Fibroblast of skin of abdomen (primary cell): Measurements from ENCODE around the gene CLK4. TPM values are rescaled to one million over a fixed set of nuclear protein-coding genes. Genes with fewer than 3 reads are reported as not detected.
A peak's percentile ranks its signal among the peaks of the same experiment; 100 is the strongest.

Source experiments
- DNase-seq: peaks from one replicate; pipeline ENCODE4 v3.0.0-alpha.2; 2013
- polyA plus RNA-seq, 2 experiments: library from polyadenylated mRNA; unstranded; fragments of 120-200 nt; gene quantifications; one replicate each; pipeline ENCODE4 v1.2.1, GENCODE V29; 2013; ENCODE audit not compliant: insufficient read length in 2 of 2

Gene CLK4
- 11.2 TPM for polyA plus RNA-seq (2013, experiment 1 of 2; ENCODE audit: insufficient read length)
- 11.3 TPM for polyA plus RNA-seq (2013, experiment 2 of 2; ENCODE audit: insufficient read length)

DNA sequence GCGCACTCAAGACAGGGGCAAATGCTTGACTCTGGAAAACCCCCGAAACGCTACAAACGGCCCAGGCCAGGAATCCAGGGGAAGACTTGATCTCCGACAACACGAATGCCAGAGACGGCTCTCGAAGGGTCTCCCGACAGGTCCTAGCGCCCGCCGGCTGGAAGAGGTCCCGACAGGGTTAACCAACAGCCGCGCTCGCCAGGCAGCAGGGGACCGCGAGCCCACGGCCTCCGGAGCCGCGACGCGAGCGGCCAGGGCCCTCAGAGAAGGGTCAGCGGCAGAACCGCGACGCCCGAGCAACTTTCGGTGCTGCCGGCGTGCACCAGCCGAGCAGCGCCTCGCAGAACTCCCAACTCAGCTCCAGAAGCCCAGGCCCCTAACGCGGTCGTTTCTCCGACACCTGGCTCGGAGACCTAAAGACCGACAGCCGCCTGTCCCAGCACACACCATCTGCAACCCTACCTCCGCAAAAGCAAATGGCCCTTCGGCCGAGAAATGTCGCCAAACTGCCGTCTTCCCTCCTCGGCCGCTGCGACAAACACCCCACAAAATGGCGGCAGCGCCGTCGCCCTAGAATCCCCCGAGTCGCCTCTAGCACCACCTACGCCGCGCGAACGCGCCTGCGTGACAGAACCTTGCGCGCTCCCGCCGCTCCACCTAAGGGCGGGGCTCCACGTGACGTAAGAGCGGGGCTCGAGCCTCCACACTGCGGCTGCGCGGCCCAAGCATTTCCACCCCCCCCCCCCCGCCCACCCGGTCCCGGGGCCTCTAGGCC is at the start of gene CLK4:
CLK4 (minus strand) TSS at position 567 of the 775 bp plus-strand sequence. CDS start 3,634 bp downstream, outside the sequence.
- peak; percentile 94 for DNase-seq

DNA sequence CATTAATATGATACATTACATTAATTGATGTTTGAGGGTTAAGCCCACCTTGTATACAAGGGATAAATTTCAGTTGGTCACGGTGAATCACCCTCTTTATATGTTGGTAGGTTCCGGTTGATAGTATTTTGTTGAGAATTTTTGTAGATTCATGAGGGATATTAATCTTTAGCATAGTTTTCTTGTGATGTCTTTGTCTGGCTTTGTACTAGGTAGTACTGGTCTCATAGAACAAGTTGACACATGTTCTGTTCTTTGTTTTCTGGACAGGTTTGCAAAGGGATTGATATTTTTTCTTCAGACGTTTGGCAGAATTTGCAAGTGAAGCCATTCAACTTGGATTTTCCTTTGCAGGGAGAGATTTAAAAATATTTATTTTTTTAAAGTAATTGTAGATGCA is 49.1 kb upstream of the CLK4 start:
- DNase-seq: no peak

DNA sequence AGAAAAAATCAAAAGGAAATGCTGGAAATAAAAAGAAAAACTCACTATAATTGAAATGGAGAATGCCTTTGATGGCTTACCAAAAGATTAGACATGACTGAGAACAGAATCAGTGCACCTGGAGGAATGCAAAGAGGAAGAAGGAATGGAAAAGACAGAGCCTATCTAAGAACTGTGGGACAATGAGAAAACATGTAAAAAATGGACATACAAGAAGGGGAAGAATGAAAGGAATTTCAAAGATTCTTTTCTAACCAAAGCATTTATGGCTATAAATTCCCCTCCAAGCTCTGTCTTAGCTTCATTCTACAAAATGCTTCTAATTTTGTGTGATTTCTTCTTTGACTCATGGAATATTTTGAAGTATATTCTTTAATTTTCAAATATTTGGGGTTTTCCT is 47.5 kb upstream of the CLK4 start:
- peak; percentile 16 for DNase-seq

DNA sequence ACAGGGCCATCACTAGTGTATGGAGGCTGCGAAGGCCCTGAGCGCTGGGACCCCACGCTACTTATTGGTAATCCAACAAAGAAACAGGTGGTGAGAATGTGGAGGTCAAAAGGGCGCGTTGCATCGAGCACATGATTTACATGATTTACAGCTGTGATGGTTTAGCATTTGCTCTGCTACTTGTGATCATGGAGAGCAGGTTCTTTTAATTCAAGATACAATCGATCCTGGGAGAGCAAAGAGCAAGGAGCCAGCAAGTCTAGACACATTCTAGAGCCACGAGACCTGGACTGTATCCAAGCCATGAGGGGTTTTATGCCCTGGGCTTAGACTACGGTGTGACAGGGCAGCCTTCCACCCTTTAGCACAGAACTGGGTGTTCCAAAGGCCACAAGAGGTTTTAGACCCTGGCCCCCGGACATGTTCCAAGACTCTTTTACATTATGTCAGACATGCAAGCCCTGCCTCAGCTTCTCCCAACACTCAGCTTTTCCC is 47.0 kb upstream of the CLK4 start:
- no peak for DNase-seq

DNA sequence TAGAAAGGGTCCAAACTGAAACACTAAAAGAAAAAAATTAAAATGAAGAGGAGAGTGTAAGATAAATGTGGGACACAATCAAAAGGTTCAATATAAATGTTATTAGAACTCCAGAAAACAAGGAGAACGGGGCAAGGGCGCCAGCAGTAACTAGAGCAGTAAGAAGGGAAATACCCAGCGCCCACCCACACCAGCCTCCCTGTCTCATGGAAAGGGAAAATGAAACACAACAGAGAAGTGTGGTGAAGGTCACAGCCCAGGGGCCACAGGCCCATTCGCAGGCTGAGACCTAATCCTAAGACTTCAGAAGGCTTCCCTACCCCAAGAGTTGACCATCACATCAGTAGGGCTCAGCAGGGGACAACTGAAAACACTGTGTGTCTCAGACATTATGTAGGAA is 45.8 kb upstream of the CLK4 start:
- no peak for DNase-seq

DNA sequence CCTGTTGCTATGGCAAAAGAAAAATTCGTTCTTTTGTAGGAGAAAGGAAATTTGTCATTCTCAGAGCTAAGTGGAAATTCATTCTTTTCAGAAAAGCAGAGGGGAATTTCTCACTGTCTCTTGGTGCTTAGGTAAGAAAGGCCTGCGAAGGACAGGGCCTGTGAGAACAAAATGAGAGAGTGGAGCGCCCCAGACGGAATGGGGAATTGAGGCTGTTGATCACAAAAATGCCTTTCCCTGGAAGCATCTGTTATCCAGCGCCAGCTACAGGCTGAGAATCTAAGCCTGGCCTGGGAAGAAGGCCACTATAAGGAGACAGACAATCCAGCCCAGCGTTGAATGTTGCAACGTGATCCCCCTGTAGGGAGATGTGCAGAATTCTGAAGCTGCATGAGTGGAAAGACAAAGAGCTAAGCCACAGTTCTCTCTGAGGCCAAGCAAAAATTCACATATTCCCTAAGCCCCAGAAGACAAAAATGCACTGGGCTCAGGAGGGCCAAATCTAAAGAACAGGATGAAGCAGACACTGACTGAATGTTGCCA is 44.8 kb upstream of the CLK4 start:
- DNase-seq: no peak

DNA sequence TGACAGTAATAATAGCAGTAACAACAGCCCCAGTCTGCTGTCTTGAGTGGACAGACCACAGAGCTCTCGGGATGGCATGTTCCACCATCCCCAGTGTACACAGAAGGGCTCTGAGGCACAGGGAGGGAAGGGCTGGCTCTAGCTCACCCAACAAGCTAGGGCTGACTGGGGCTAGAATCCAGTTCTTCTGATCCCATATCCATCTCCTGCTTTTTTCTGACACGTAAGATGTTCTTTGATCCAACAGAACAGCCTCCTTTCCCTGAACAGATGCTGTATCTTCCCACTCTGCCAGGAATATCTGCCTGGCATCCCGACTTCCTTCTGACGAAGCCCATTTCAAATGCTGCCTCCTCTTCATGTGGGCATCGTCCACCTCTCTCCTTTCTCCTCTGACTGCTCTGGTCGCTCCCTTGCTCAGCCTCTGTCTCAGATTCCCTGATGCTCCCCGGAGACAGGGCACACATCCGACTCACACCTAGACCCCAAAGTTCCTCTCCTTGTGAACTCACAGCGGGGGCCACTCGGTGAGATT is 43.6 kb upstream of the CLK4 start:
- DNase-seq: no peak

DNA sequence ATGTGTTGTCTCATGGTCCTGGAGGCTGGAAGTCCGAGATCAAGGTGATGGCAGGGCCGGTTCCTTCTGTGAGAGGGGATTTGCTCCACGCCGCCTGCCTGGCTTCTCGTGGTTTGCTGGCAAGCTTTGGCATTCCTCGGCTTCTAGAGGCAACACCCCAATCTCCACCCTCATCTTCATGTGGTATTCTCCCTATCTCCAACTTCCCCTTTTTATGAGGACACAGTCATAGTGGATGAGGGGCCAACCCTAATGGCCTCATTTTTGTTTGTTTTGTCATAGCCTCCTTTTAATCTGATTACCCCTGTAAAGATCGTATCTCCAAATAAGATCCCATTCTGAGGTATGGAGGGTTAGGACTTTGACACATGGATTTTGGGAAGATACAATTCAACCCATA is 41.7 kb upstream of the CLK4 start:
- DNase-seq: no peak

DNA sequence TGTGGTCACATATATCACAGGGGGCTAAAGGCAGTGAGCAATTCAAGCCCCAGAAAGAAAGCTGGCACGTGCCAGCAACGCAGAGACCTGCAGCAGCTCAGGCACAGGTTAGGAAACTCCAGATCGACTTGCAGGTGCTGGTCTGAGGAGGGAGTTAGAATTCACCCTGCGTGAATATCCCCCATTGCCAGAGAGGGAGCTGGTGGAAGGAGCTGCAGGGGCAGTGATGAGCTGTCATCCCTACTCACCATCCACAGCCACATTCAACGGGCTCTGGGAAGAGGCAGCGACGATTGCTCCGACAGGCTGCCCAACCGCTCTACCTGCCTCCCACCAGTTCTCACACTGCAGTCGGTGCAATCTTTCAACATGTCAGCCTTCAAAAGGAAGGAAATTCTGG is 40.8 kb upstream of the CLK4 start:
- DNase-seq: no peak

DNA sequence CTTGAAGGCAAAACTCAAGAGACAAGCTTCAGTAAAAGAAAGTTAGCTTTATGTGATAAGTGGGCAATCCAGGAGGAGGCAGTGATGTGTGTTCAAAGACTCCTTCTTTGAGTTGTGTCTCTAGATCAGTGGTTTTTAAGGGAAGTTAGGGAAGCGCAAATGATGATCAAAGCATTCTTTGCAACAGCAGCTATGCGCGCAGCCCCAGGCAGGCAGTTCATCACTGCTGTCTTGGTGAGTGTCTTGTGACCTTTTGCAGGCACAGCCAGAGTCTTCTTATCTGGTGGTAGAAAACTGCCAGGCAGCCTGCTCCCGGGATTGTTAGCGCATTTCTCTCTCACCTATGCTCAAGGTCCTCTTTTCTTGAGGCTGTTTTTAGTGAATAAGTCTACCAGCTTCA is 40.3 kb upstream of the CLK4 start:
- no peak for DNase-seq

DNA sequence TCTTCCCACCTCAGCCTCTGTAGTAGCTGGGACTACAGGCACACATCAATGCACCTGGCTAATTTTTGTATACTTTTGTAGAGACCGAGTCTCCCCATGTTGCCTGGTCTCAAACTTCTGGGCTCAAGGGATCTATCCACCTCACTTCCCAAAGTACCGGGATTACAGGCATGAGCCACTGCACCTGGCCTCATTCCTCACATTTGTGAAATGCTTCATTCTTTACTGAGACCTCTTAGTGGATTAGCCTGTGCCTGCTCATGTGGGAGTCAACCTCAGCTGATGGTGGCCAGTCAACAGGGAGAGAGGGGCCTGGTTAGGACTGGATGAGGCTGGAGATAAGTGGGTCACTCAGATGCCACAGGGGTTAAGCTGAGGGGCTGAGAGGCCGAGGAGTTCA is 37.3 kb upstream of the CLK4 start:
- DNase-seq: no peak

DNA sequence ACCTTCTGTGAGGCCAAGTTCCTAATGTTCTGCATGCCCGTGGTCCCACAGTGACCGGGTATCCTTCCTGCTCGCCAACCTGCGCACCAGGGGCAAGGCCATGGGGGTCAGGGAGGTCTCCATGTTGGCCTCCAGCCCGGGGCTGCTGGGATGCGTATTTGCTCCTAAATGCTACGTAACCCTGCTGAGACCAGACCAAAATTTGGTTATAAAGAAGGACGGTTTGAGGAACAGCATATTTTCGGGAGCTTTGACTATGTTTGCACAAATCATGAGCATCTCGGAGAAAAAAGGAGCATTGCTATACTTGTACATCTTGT is 35.7 kb upstream of the CLK4 start:
- DNase-seq: no peak

DNA sequence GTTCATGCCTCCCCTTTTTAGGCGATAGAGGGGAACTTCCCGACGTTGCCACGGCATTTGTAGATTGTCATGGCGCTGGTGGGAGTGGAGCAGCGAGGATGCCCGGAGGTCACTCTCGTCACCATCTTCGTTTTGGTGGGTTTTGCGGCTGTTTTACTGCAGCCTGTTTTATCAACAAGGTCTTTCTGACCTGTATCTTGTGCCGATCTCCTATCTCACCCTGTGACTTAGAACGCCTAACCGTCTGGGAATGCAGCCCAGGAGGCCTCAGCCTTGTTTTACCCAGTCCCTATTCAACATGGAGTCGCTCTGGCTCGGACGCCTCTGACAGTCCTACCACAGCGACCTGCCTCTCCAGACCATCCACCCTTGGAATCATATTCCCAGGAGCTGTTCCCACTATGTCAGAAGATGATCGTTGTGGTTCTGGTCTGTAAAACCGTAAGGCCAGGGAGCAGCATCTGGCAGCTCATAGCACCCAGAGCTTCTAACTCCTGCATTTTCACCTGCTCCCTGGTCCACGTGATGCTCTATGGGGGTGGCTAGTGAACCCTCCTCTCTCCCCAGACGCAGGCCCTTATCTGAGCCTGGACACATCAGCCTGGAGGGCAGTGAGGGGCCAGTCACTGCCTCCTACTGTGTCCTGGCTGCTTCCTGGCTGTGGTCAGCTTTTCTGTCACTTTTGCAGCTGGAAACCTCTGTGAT is 35.1 kb upstream of the CLK4 start:
- DNase-seq: no peak

DNA sequence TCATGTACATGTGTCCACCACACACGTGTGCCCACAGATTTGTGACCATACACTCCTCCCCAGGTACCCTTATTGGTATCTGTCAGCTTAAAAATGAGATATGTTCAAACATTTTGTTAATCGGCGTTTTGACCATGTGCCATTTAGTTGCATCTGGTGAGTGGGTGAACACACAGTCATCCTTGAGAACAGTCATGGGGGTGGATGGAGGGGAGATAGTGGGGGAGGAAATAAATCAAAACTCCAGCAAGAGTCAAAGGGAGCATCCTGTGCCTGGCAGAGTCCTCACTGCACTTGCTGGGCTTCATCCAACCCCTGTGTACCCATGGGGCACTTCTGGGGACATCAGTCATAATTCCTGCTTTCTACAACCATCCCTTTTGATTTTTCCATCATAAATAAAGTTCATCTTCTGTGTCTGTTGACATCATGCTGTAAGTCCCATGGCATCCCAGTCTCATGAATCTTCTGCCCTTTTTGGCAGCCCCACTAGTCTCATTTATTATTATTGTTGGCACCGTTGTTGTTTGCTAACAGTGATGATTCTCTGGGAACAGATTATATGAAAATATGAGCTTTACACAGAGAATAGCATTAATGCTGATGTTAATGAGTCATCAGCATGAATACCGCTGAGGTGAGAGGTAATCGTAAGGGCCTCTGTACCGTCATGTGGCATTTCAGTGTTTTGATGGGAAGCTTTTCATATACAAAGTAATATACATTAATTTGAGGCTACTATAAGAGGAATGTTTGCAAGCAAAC is 24.4 kb upstream of the CLK4 start:
- peak; percentile 48 for DNase-seq

DNA sequence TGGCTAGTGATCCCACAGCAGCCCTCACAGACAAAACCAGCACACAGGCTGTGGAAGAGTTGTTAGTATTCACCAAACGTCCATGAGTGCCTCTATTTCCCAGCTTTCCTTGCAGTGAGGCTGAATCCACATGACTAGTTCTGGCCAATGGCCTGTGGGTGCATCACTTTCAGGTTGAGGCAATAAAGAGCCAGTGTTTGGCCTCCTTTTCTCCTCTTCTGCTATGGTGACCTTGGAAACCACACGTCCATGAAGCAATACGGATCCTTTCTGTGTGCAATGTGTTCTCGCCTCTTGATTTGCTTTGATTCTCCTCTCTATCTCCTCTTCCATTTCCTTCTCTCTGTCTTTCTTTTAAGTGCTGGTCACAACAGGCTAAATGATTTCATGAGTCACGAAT is 23.4 kb upstream of the CLK4 start:
- no peak for DNase-seq

DNA sequence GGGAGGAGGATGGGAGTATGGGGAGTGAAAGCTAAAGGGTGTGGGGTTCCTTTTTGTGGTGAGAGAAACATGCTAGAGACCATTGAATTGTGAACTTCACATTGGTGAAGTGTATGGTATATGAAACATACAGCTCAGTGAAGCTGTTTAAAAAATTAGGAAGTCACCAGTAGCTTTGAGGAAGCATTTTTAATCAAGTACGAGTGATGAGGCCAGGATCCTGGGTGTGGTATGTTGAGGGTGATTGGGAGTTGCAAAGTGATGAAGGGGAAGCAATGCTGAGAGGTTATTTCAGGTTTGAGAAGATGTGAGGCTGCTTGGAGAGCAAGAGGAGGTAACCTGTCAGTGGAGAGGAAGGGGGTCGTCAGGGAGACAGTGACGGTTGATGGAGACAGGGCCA is 22.7 kb upstream of the CLK4 start:
- DNase-seq: no peak

DNA sequence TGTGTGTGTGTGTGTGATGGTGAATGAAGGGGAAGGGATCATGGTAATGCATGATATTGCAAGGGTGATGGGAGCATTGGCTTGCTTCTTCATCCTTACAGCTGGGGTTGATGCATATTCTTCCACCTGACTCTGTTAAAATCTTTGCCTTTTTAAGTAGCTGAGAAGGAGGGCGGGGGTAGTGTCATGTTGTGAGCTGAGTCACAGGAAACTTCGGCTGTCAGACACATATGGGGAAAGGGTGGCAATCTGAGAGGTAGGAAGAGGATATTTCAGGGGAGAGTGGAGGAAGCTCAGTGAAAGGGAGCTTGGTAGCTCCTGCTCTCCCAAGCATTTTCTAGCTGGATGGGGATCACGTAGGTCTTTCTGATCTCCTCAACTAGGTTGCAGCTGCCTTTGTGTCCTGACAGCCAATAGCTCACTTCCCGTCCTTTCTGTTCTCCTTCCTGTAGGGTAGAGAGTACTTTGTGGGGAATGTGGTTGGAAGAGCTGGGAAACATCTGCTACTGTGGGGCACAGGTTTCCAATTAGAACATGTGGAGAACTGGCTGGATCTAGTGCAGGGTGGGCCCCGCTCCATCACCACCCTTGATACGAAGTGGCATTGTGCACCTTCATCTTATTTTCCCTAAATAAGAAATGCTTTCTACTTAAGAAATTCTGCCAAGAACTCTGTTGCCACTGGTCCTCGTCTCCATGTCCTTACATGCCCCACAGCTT is 18.1 kb upstream of the CLK4 start:
- DNase-seq: no peak

DNA sequence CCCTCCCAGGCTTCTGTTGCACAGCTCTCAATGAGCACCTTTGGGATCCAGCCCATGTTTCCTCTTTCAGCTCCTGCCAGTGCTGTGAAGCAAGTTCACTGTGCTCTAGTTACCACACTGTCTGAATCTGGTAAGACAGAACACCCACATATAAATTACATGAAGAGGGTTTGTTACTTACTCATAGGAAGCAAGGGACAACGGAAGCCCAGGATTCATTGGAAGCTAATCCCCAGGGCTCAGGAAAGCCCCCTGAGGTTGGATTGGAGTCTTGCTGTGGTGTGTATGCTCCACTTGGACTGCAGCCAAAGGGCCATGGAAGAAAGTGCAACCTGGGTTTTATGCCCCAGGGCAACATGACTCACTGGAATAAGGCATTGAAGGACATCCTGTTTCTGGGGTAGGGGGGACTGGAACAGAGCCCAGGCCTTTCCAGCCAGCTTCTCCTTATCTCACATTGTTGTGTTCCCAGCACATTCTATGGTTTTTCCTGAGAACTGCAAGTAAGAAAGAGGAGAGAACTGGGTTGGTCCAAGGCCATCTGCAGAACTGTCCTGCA is 15.6 kb upstream of the CLK4 start:
- peak; percentile 92 for DNase-seq

DNA sequence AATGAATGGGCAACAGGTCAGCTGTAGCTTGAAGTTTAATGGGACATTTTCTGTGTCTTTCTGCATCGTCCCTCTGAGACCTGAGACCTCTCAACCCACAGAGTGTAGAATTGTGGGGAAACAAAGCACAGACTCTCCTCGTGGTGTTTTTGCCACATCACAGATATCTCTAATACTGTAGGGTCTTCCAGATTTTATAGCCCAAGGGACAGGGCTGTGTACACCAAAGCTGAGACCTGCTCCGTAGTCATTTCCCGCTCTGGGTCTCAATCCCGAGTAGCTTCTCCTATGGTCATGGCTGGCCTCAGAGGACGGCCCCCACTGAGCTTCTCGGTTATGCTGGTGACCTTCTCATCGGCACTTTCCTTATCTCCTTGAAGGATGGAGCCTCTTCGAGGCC is 14.9 kb upstream of the CLK4 start:
- no peak for DNase-seq

DNA sequence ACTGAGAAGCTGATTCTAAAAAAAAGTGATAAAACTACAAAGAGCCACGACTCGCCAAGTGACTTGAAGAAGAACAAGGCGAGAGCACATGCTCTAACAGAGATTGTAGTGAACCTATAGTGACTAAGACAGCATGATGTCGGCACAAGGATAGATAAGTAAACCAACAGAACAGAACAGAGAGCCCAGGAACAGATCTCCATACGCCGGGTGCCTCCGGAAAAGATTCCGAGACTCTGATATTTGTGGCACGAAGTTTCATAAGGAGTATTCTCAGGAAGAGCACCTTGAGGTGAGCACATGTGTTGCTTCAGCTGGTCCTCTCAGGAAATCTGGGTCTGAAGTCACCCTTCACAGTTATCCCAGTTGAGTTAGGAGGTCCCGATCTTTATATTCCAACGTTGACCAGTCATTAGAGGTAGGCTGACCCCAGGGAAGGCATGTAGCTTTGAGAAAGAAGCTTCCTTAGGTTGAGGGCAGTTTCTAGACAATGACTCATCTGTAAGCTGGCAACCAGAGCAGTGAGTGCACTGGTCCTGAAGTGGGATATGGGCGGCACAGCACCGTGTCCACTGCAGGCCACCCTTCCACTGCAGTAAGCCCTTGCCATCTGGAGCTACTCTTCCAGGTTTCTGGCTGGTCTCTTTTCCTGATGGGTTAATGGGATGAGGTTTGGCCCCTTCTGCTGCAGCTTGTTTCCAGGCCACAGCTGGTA is 13.6 kb upstream of the CLK4 start:
- DNase-seq: no peak
